HG02938 (cell line): ENCODE measurements around the gene IMMP2L.

Source experiments
- ATAC-seq: cut with Tn5 transposase; IDR thresholded peaks from one replicate; pipeline ENCODE4 v1.9.1; 2021; ENCODE audit warnings: mild to moderate bottlenecking, moderate library complexity; ENCODE audit not compliant: unreplicated experiment

The IMMP2L gene

GRCh38 chr7:111011520-111011919, 550.8 kb downstream of the IMMP2L start:
- no peak for ATAC-seq

DNA sequence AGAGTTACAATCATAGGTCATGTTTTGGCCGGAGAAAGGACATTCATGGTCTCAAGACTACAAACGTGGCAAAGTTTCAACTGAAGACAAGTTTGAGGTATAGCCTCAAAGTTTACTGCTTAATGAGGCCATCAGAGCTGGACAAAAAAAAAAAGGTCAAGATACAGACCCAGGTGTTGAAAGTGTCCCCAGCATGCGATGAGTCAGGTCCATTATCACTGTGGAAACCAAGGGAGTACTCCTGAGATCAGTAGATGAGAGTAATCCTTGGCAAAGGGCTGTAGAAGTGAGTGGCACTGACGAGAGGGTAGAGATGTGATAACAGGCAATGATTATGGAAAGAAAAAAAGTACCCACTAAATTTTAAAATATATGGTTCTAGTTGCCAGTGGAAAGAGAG, 551.5 kb downstream of the IMMP2L start:
- no peak for ATAC-seq

DNA sequence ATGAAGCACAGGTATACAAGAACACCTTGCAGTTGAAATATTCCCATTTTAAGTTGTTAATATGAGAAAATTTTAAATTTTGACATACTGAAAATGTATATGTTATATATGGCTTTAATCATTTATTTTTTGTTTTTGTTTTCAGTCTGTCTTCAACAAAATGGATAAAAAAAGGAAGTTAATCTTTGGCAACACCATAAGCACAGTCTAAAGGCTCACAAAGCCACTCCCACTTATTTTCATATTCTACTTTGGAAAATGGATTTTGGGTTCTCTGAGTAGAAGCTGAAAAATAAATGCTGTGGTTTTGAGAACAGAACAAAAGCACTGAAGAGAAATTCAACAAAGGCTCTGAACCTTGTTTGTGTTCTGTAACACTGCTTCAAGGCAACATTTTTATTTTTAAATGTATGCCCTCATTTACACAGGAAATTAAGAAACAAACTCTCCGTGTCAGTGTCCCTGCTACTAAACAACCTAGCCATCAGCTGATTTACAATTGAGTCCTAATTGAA, 552.7 kb downstream of the IMMP2L start:
- ATAC-seq, result no peak

DNA sequence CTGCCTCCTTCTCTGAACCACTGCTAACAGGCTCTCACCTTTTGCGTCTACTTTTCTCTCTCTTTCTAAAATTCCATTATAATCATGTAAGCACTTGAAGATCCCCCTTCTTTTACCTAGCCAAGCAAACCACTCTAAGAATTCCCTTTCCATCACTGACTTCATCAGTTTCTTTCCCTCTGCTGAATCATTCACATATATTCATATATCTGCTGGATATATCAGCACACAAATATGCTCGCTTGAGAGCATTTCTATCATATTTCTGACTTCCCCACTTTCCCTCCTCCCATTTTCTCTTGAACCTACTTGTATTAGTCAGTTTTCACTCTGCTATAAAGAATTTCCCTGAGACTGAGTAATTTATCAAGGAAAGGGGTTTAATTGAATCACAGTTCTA, 555.6 kb downstream of the IMMP2L start:
- no peak for ATAC-seq

DNA sequence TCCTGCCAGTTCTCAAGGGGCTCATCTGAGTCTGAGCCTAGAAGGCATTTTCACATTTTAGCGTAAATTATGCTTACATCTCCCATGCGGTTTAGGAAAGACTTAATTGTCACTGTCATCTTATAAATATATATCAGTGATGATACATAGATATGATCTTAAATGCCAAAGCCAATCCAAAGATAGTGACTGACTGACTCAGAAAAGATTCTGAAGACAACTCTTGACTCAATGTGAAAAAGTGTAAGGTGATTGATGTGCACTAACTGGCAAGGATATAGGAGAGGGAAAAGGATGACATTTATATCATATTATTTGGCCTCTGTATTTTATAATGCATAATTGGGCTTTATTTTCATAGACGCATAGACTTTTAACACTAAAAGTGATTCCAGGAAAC, 556.3 kb downstream of the IMMP2L start:
- no peak for ATAC-seq

GRCh38 chr7:111005445-111005844, 556.8 kb downstream of the IMMP2L start:
- ATAC-seq, result no peak

GRCh38 chr7:111004310-111004901, 557.9 kb downstream of the IMMP2L start:
- ATAC-seq, result peak; percentile 58

GRCh38 chr7:111003883-111004282, 558.4 kb downstream of the IMMP2L start:
- ATAC-seq, result peak; percentile 24

DNA sequence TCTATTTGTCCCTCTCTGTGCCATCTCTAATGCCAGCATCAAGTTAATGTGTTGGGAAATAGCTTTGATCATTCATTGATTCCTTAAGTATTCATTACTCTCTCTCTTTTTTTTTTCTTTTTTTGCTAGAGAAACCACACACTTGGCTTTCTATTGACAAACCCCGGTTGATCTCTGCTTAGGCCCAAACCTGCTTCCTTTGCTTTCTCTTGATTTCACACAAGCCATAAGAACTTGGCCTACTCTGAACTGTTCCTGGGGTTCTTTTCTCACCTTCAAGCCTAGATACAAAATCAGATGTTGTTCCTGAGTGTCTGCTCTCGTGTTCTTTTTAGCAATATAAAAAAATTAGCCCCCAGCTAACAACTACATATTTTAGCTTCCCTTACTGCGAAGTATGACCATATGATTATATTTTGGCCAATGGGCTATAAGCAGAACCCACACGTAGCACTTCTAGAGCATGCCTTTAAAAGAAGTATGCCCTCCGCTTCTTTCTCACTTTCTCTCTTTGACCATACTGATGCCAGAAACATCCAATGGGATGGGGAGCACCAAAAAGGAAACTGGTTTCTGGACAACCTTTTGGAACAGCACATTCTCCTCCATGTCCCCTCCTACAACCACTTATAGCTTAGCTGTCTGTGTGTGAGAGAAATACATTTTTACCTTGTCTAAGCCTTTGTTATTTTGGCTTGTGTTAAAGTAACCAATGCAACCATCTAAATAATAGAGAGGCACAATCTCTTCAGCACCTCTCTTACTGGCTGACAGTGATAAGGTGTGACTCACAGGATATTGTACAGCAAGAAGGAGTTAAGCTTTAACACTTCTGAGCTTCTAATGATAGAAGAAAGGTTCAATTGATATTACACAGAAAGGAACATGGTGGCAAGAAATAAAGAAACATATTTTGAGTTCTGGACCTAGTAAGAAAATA, 568.0 kb downstream of the IMMP2L start:
- ATAC-seq, result no peak

DNA sequence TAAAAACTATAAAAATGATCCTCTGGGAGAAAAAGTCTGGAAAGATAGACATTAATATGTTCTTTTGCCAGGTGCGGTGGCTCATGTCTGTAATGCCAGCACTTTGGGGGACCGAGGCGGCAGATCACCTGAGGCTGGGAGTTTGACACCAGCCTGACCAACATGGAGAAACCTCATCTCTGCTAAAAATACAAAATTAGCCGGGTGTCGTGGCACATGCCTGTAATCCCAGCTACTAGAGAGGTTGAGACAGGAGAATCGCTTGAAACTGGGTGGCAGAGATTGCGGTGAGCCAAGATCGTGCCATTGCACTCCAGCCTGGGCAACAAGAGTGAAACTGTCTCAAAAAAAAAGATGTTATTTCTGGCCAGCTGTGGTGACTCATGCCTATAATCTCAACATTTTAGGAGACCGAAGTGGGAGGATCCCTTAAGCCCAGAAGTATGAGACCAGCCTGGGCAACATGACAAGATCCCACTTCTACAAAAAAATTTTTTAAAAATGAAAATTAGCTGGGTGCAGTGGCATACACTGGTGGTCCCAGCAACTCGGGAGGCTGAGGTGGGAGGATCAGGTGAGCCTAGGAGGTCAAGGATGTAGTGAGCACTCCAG, 573.3 kb downstream of the IMMP2L start:
- no peak for ATAC-seq

- ATAC-seq, result no peak
These were observed 573.9 kb downstream of the IMMP2L start for GRCh38 chr7:110988348-110988747.

DNA sequence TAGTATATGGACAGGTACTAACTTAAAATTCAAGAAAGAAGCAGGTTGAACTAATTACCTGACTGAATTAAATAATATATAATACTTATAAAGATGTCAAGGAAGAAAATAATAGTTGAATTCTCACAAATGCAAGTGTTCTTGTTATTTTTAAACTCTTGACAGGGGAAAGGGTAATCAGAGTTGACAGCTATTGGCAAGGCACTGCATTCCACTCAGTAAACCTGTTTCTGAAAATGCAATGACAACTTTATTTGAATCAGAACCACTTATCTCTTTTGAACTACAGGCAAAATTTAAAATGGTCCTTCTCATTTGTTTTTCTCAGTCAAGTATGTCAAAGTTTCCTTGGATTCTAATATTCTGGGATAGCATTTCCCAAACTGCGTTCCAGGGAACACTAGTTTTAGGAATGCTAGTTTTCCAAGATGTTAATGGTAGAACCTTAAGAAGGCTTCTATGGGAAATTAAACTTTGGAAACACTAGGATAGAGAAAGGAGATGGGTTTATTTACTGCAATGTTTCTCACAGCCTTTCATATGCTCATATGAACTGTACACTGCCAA, 575.1 kb downstream of the IMMP2L start:
- no peak for ATAC-seq

DNA sequence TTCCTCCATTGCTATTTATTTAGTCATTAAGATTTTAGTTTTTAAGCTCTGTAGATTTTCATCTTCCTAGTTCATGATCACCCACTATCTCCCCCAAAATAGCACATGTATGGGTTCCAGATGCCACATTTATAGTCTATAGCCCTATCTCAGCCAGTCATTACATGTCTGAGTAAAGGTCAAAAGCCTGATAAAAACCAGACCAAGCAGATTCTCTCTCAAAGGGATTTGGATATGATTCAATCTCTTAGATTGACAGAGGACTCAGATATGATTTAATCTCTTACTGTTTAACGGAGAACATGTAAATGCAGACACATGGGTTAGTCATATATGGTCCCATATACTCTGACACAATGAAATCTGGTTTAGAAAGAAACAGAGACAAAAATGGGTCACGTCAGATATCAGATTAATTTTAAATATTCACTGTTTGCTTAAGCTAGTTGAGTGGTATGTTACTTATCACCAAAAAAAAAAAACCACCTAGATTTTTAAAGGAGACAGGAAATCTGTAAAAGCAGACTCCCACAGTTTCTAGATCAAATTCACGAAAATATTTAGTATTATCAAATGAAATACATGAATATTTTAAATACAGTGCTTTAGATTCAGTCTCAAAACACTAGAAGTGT, 578.4 kb downstream of the IMMP2L start:
- no peak for ATAC-seq

- ATAC-seq, result no peak
These were observed 585.1 kb downstream of the IMMP2L start for GRCh38 chr7:110977127-110977737.

GRCh38 chr7:110975486-110975885, 586.8 kb downstream of the IMMP2L start:
- no peak for ATAC-seq

- no peak for ATAC-seq
These were observed 587.9 kb downstream of the IMMP2L start for GRCh38 chr7:110974441-110974840.

GRCh38 chr7:110973196-110973990, 588.9 kb downstream of the IMMP2L start:
- no peak for ATAC-seq

DNA sequence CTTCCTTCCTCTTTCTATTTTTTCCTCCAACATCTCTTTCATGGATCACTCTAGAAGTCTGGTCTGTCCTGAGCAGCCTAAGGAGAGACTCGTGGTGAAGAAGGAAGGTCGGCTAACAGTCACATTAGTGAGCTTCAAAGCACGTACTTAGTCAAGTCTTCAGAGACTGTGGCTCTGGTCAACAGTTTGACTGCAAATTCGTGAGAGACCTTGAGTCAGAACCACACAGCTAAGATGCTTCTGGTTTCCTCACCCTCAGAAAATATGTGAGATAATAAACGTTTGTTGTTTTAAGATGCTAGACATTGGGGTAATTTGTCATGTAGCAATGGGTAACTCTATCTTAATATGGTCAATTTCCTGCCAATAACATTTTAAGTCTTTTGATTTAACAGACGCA, 597.5 kb downstream of the IMMP2L start:
- ATAC-seq, result no peak

GRCh38 chr7:110962826-110963225, 599.5 kb downstream of the IMMP2L start:
- ATAC-seq, result no peak

GRCh38 chr7:110962374-110962773, 599.9 kb downstream of the IMMP2L start:
- ATAC-seq, result no peak
